MM.1S (cell line): ENCODE measurements around the gene SP3.
A peak's percentile ranks its signal among the peaks of the same experiment; 100 is the strongest.

Experiments
- DNase-seq: peaks from one replicate; pipeline ENCODE4 v3.0.0-alpha.2; 2015
- H2AFZ ChIP-seq: fragments of 300-600 bp; sonication (generic); 2 replicates; pipeline ENCODE4 v1.6.0; 2016; ENCODE audit warnings: antibody characterized with exemption, low read length
- H3F3A ChIP-seq: fragments of 300-600 bp; sonication (generic); 2 replicates; pipeline ENCODE4 v1.6.1; 2016; ENCODE audit warnings: mild to moderate bottlenecking, antibody characterized with exemption, low read length, moderate library complexity, mixed read lengths; ENCODE audit not compliant: insufficient read depth
- H3K27ac ChIP-seq: fragments of 300-600 bp; sonication (generic); 2 replicates; pipeline ENCODE4 v1.5.1; 2016; ENCODE audit warnings: mild to moderate bottlenecking, low read length
- H3K27me3 ChIP-seq: fragments of 300-600 bp; sonication (generic); replicated peaks from 2 replicates; pipeline ENCODE4 v1.6.0; 2016; ENCODE audit warnings: low read length; ENCODE audit not compliant: insufficient read depth
- H3K36me3 ChIP-seq: fragments of 300-600 bp; sonication (generic); replicated peaks from 2 replicates; pipeline ENCODE4 v1.6.1; 2016; ENCODE audit warnings: mild to moderate bottlenecking, low read length, mixed read lengths; ENCODE audit not compliant: insufficient read depth
- H3K4me1 ChIP-seq: fragments of 300-600 bp; sonication (generic); 2 replicates; pipeline ENCODE4 v1.6.1; 2016; ENCODE audit warnings: low read length, mixed read lengths
- H3K4me2 ChIP-seq: fragments of 300-600 bp; sonication (generic); 2 replicates; pipeline ENCODE4 v1.6.0; 2016; ENCODE audit warnings: low read depth, low read length
- H3K4me3 ChIP-seq: fragments of 300-600 bp; sonication (generic); 2 replicates; pipeline ENCODE4 v1.5.1; 2016; ENCODE audit warnings: low read length, mixed read lengths
- H3K79me2 ChIP-seq: fragments of 300-600 bp; sonication (generic); 2 replicates; pipeline ENCODE4 v1.6.1; 2016; ENCODE audit warnings: mixed run types, low read length, mixed read lengths
- H3K9ac ChIP-seq: fragments of 300-600 bp; sonication (generic); 2 replicates; pipeline ENCODE4 v1.6.1; 2016; ENCODE audit warnings: low read length, mixed read lengths
- H3K9me2 ChIP-seq: fragments of 300-600 bp; sonication (generic); replicated peaks from 2 replicates; pipeline ENCODE4 v1.6.1; 2016; ENCODE audit warnings: mild to moderate bottlenecking, low read length, mixed read lengths; ENCODE audit not compliant: insufficient read depth
- H3K9me3 ChIP-seq: fragments of 300-600 bp; sonication (generic); replicated peaks from 2 replicates; pipeline ENCODE4 v1.6.1; 2016; ENCODE audit warnings: mild to moderate bottlenecking, low read length, mixed read lengths; ENCODE audit not compliant: insufficient read depth
- H4K20me1 ChIP-seq: fragments of 300-600 bp; sonication (generic); 2 replicates; pipeline ENCODE4 v1.6.1; 2016; ENCODE audit warnings: mild to moderate bottlenecking, low read length, moderate library complexity, mixed read lengths; ENCODE audit not compliant: insufficient read depth
- EZH2 ChIP-seq: fragments of 300-600 bp; sonication (generic); optimal IDR thresholded peaks from 2 replicates; pipeline ENCODE3; 2017; ENCODE audit warnings: low read depth, mild to moderate bottlenecking, antibody characterized with exemption, low read length, mixed read lengths
- EZH2phosphoT487 ChIP-seq: fragments of 300-600 bp; sonication (generic); IDR thresholded peaks from 2 replicates; pipeline ENCODE4 v1.6.1; 2018; ENCODE audit warnings: antibody characterized with exemption, low read length
- TF ChIP-seq, protein P1 (sequence below): fragments of 300-600 bp; sonication (generic); IDR thresholded peaks from 2 replicates; pipeline ENCODE4 v1.5.1; 2016; ENCODE audit warnings: antibody characterized with exemption, low read length, mixed read lengths

Gene SP3

DNA sequence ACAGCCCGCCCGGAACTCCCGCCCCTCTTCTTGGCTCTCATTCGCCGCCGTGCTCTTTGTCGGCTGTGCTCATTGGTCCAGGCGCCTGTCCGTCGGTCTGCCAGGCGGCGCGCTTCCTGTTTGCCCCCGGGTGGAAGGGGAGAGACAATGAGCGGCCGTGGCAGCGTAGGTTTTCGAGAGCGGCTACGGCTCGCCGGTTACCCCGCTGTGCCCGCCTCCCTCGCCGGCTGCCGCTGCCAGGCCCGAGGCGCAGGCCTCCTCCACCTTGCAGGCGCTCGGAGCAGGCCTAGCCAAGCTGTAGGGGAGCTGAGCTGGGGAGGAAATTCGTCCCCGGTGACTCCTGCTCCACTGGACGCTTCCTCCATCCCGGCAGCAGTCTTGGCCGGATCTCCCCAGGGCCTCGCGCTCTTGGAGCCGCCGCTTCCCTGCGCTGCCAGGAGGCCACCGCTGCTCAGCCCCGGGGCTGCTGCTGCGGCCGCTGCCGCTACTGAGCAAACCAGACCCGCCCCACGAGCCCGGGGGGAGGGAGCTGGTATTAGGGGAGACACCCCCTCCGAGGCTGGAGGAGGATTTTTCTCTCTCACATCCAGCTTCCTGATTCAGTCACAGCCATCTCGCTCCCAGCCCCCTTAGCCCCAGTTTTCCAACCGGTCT is at the start of gene SP3:
Gene SP3 (minus strand): TSS at position 2 of the 654 bp plus-strand sequence. CDS start 202 bp downstream, outside the sequence.
- DNase-seq, result peak; percentile 96
- TF ChIP-seq, protein P1, sequence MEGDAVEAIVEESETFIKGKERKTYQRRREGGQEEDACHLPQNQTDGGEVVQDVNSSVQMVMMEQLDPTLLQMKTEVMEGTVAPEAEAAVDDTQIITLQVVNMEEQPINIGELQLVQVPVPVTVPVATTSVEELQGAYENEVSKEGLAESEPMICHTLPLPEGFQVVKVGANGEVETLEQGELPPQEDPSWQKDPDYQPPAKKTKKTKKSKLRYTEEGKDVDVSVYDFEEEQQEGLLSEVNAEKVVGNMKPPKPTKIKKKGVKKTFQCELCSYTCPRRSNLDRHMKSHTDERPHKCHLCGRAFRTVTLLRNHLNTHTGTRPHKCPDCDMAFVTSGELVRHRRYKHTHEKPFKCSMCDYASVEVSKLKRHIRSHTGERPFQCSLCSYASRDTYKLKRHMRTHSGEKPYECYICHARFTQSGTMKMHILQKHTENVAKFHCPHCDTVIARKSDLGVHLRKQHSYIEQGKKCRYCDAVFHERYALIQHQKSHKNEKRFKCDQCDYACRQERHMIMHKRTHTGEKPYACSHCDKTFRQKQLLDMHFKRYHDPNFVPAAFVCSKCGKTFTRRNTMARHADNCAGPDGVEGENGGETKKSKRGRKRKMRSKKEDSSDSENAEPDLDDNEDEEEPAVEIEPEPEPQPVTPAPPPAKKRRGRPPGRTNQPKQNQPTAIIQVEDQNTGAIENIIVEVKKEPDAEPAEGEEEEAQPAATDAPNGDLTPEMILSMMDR, result no peak
- TF ChIP-seq EZH2phosphoT487, result no peak
- Histone ChIP-seq H3K9ac (peak within 1 kb of the TSS; percentile 100), H3K9me2 (no peaks in the 10 kb centered on the region), H3K4me1 (peaks cover 15% of the 10 kb centered on the region), H4K20me1 (0 out of 2 replicates have a peak, but pooled peaks cover 6% of the 10 kb centered on the region), H3K79me2 (peaks cover 41% of the 10 kb centered on the region), H2AFZ (peak within 1 kb of the TSS; percentile 73), H3K27me3 (no peaks in the 10 kb centered on the region), H3K4me3 (peak within 1 kb of the TSS; percentile 99), H3K9me3 (no peaks in the 10 kb centered on the region), H3K4me2 (peak within 1 kb of the TSS; percentile 73), H3F3A (peaks cover 25% of the 10 kb centered on the region), H3K27ac (peak within 1 kb of the TSS; percentile 99), H3K36me3 (no peaks in the 10 kb centered on the region)

DNA sequence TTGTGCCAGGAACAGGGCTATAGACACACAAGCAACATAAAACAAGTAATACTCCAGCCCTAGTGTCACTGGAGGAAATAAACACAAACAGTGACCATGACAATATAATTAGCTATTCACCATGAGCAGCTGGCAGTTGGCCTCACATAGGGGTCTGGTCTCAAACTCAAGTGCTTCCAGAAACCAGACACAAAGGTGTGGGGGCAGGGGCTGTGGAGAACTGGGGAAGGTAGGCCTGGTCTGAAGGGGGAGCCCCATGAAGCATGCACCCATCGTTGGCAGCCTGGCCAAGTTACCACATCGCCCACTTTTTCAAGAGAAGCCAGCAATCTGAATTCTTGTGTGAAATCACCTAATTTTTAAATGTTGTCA is 49.5 kb upstream of the SP3 start:
- Histone ChIP-seq H3K27ac (no peak overlapping the region), H3K27me3 (no peaks in the 10 kb centered on the region), H2AFZ (no peak overlapping the region), H3K9me3 (no peaks in the 10 kb centered on the region), H3F3A (no peaks in the 10 kb centered on the region), H3K36me3 (no peaks in the 10 kb centered on the region), H3K4me2 (no peak overlapping the region), H3K4me1 (peaks cover 9% of the 10 kb centered on the region; the same call in 1 of the 2 replicates), H3K79me2 (no peaks in the 10 kb centered on the region), H4K20me1 (no peaks in the 10 kb centered on the region), H3K9ac (no peak overlapping the region), H3K4me3 (no peak overlapping the region), H3K9me2 (no peaks in the 10 kb centered on the region)
- TF ChIP-seq EZH2 (no peak), EZH2phosphoT487 (no peak)
- TF ChIP-seq, protein P1, result no peak
- DNase-seq, result no peak

DNA sequence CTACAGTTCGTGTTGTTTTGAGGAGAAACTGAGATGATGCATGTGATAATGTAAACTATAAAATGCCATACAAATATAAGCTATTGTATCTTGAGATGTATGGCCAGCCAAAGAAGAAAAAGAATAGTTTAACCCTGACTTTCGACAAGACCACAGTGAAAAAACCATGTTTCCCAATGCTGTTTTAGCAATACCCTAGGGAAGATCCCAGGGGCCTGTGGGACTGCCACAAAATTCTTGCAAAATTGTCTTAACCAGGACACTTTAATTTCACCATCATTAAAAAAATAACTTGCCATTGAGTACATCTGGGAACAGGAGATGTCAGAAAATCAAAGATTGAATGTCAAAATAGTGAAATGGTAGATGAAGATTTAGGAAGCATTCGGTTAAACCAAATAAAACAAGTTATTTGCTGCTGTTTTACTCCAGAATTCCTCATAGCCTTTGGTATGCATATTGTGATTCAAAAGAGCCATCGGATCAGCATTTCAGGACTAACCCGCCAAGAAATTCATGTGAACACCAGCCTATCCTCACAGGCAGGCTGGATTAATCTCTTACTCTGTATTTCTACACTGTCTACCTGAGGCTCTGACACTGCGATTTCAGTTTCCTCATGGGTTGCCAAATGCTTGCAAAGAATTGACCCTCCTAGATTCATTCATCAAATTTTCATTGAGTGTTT is 49.0 kb upstream of the SP3 start:
- Histone ChIP-seq H3K9me2 (no peaks in the 10 kb centered on the region), H3K4me2 (no peak overlapping the region), H3K4me1 (peaks cover 9% of the 10 kb centered on the region; the same call in 1 of the 2 replicates), H3F3A (no peaks in the 10 kb centered on the region), H2AFZ (no peak overlapping the region), H3K9me3 (no peaks in the 10 kb centered on the region), H3K36me3 (no peaks in the 10 kb centered on the region), H3K4me3 (no peak overlapping the region), H3K79me2 (no peaks in the 10 kb centered on the region), H4K20me1 (no peaks in the 10 kb centered on the region), H3K9ac (no peak overlapping the region), H3K27me3 (no peaks in the 10 kb centered on the region), H3K27ac (no peak overlapping the region)
- no peak for DNase-seq
- TF ChIP-seq EZH2 (no peak), EZH2phosphoT487 (no peak)
- TF ChIP-seq, protein P1, result no peak
